Thyroid gland (tissue), 4 donors: ENCODE data around the gene CEACAM18. TPM values are rescaled to one million over a fixed set of nuclear protein-coding genes. Genes with fewer than 3 reads are reported as not detected.
A peak's percentile ranks its signal among the peaks of the same experiment; 100 is the strongest.
"Not testable (repeated sequence)": the region's sequence is repeated elsewhere in the genome, so short reads cannot be mapped to it uniquely, and the experiment has no call there.

Experiments
- DNase-seq, 2 donors: peaks; one replicate each; pipeline ENCODE4 v3.0.0-alpha.2; 2019
- H3K27ac ChIP-seq, 3 donors: fragments of 200-600 bp; sonication (generic); 1 replicate in 2 of 3; 2 replicates in 1 of 3; pipeline ENCODE4 v1.5.1; 2016 to 2019; ENCODE audit warnings: mild to moderate bottlenecking in 1 of 3, moderate library complexity in 1 of 3
- H3K27me3 ChIP-seq: fragments of 200-600 bp; sonication (generic); one replicate; pipeline ENCODE4 v1.5.1; 2019
- H3K36me3 ChIP-seq, 2 donors: fragments of 200-600 bp; sonication (generic); one replicate each; pipeline ENCODE4 v1.5.1; 2016 to 2019
- H3K4me1 ChIP-seq, 2 donors: fragments of 200-600 bp; sonication (generic); one replicate each; pipeline ENCODE4 v1.5.1; 2017 to 2019
- H3K4me3 ChIP-seq, 3 donors: fragments of 200-600 bp; sonication (generic); replicated peaks in 1 of 3; 1 replicate in 2 of 3; 2 replicates in 1 of 3; pipeline ENCODE4 v1.5.1; 2016; ENCODE audit warnings: mild to moderate bottlenecking in 1 of 3
- H3K9me3 ChIP-seq: fragments of 200-600 bp; sonication (generic); one replicate; pipeline ENCODE4 v1.5.1; 2017
- CTCF ChIP-seq, 6 experiments: fragments of 200-600 bp in 3 of 6; fragments of 450-650 bp in 3 of 6; sonication (generic) in 3 of 6; IDR thresholded peaks; one replicate each; pipeline ENCODE4 v1.5.1; 2016 to 2019; ENCODE audit warnings: antibody characterized with exemption in 6 of 6, mild to moderate bottlenecking in 2 of 6, inconsistent platforms in 1 of 6, moderate library complexity in 1 of 6
- POLR2A ChIP-seq, 2 donors: fragments of 450-650 bp; IDR thresholded peaks; one replicate each; pipeline ENCODE4 v1.6.1; 2017; ENCODE audit warnings: antibody characterized with exemption in 2 of 2, mild to moderate bottlenecking in 2 of 2, moderate library complexity in 1 of 2
- WGBS, 2 donors: methylation state at CpG; one replicate each; pipeline ENCODE4 v1.1.5; 2017; 5-methylcytosine and 5-hydroxymethylcytosine counted together
- intact Hi-C: fragments of 100-400 bp; cut with DNase I; formaldehyde crosslinking; loops from one replicate; pipeline ENCODE4 v1.15.1; 2023
- total RNA-seq, 4 donors: library from RNA; depleted of rRNA; stranded (reverse); fragments of >200 nt; gene quantifications; one replicate each; pipeline ENCODE4 v1.2.3, GENCODE V29; 2016

Gene CEACAM18
- total RNA-seq, 4 donors from 2014 or later = not detected

- Histone ChIP-seq H3K4me1 (no peaks in the 10 kb centered on the region), H3K4me3 (no peak overlapping the region), H3K9me3 (no peaks in the 10 kb centered on the region), H3K36me3 (no peaks in the 10 kb centered on the region), H3K27ac (no peak overlapping the region), H3K27me3 (no peaks in the 10 kb centered on the region)
- no peak for DNase-seq
- 79 to 83% methylated on average over 1 of the region's 1 CpG for WGBS, 2 donors
- intact Hi-C loops = no loop called here
- TF ChIP-seq POLR2A (IDR thresholded peaks at IDR 0.05) = no peak
- no peak for TF ChIP-seq CTCF (IDR thresholded peaks at IDR 0.05)
Observed at GRCh38 chr19:51434456-51434855, 43.9 kb upstream of the CEACAM18 start.

DNA sequence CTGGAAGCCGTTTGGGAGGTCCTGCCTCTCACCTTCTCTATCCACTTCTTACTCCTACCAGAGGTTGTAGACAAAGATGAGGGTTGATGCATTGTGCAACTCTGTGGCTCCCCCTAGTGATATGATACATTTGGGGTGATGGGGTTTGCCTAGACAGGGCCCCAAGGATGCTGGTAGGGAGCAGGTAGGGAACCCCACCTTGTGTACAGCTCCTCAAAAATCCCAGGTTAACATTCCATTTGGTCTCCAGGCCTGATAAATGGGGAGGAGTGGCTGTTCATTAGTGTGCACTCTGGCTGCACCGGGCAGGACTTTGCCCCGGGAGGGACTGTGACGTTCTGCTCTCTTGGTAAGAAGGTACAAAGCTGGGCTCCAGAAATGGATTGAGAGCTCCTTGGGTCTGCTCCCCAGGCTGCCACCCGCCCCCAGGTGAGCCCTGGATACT is 39.3 kb upstream of the CEACAM18 start:
- Histone ChIP-seq H3K27ac (no peak overlapping the region), H3K9me3 (no peaks in the 10 kb centered on the region), H3K27me3 (no peaks in the 10 kb centered on the region), H3K36me3 (no peaks in the 10 kb centered on the region), H3K4me1 (no peaks in the 10 kb centered on the region), H3K4me3 (no peak overlapping the region)
- no peak for DNase-seq
- TF ChIP-seq CTCF (IDR thresholded peaks at IDR 0.05) (peak in 3 of 6 experiments; percentile 7 to 16 (median 11)), POLR2A (IDR thresholded peaks at IDR 0.05) (no peak)
- WGBS, 2 donors = 45 to 51% methylated on average over 4 to 5 of the region's 5 CpGs
- intact Hi-C loops = no loop called here

GRCh38 chr19:51440052-51440451 is 38.3 kb upstream of the CEACAM18 start:
- no peak overlapping the region for H3K4me3 ChIP-seq
- no peaks in the 10 kb centered on the region for H3K9me3 ChIP-seq
- 72 to 86% methylated on average over 2 of the region's 2 CpGs for WGBS, 2 donors
- H3K27ac ChIP-seq = no peak overlapping the region
- TF ChIP-seq CTCF (IDR thresholded peaks at IDR 0.05) (no peak), POLR2A (IDR thresholded peaks at IDR 0.05) (no peak)
- H3K36me3 ChIP-seq = no peaks in the 10 kb centered on the region
- H3K4me1 ChIP-seq = no peaks in the 10 kb centered on the region
- no peaks in the 10 kb centered on the region for H3K27me3 ChIP-seq
- no peak for DNase-seq
- intact Hi-C loops = no loop called here

DNA sequence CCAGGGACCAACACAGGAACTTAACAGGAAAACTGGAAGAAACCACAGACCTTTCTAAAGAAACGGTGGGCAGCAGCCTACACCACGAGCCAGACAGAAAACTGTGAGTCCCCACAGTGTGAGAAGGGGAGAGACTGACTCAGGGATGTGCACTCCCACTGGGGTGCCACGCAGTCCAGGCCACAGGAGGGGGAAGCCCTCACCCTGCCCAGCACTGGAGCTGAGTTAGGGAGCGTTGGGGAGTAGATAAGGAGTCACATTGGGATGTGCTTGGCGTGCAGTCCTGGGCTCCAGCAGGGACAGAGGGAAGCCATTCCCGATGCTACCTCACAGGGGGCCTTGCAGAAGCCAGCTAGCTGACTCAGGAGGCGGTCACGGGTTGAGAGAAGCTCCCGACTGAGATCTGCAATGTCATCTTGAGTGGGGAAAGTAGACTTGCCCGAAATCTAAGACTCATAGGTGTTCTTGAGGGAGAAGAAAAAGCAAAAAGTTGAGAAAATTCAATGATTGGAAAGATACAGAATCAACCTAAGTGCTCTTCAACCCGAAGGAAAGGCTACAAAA is 37.4 kb upstream of the CEACAM18 start:
- H3K36me3 ChIP-seq = no peaks in the 10 kb centered on the region
- H3K4me3 ChIP-seq = no peak overlapping the region
- no peaks in the 10 kb centered on the region for H3K9me3 ChIP-seq
- WGBS, 2 donors = 40 to 45% methylated on average over 11 of the region's 11 CpGs
- intact Hi-C loops = no loop called here
- no peak overlapping the region for H3K27ac ChIP-seq
- no peaks in the 10 kb centered on the region for H3K27me3 ChIP-seq
- TF ChIP-seq CTCF (IDR thresholded peaks at IDR 0.05) (no peak), POLR2A (IDR thresholded peaks at IDR 0.05) (no peak)
- H3K4me1 ChIP-seq = no peaks in the 10 kb centered on the region
- DNase-seq = no peak

DNA sequence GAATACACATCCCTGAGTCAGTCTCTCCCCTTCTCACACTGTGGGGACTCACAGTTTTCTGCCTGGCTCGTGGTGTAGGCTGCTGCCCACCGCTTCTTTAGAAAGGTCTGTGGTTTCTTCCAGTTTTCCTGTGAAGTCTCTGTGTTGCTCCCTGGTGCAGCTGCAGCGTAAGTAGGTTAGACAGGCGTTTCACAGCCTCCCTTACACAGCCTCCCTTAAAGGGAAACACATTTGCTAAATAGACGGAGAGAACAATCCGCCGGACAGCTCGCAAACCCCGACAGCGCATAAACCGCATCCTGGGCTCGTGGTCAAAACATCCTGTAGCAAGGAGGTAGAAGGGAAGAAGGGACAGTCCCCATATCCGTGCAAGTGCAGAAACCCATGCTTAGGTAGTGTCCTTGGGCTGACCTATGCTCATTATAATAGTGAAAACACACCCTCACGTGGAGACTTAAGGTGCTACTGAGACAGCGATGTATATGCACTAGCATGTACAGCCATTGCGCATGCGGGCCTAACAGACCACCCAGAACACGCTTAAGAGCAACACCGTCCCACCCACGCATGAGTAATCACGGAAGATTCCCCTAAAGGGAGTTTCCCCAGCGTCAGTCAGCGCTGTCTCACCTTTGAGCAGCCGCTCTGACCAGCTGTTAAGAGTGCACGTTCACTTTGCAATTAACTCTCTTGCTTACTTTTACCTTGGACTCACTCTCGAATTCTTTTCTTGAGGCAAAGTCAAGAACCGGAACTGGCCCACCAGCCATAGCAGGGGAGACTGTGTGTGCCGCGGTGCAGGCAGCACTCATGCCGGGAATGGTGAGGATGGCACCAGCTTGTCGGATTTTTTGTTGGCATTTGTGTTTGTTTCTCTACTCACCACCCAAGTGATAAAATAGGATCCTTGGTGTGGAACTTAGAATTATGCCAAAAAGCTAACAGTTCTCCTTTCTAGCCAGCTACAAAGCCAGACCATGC is 36.6 kb upstream of the CEACAM18 start:
- H3K4me3 ChIP-seq = no peak overlapping the region
- H3K27ac ChIP-seq = no peak overlapping the region
- peak in 1 of 2 donors; percentile 6 for DNase-seq

GRCh38 chr19:51447510-51447909 is 30.8 kb upstream of the CEACAM18 start:
- H3K36me3 ChIP-seq, intact Hi-C loops, H3K9me3 ChIP-seq, H3K4me1 ChIP-seq, DNase-seq, H3K27me3 ChIP-seq, H3K4me3 ChIP-seq, H3K27ac ChIP-seq: not testable (repeated sequence)
- whole genome bisulfite sequencing, 2 donors = 80 to 82% methylated on average over 3 of the region's 3 CpGs

More for the DNA sequence above, 36.6 kb upstream of the CEACAM18 start:
- 47 to 51% methylated on average over 30 to 31 of the region's 31 CpGs for WGBS, 2 donors
- no peaks in the 10 kb centered on the region for H3K27me3 ChIP-seq
- no peaks in the 10 kb centered on the region for H3K4me1 ChIP-seq
- H3K9me3 ChIP-seq = no peaks in the 10 kb centered on the region
- intact Hi-C loops = no loop called here
- no peaks in the 10 kb centered on the region for H3K36me3 ChIP-seq
- TF ChIP-seq CTCF (IDR thresholded peaks at IDR 0.05) = no peak
- TF ChIP-seq POLR2A (IDR thresholded peaks at IDR 0.05) = no peak
